ENCODE data around the gene KRI1.

Gene KRI1

DNA sequence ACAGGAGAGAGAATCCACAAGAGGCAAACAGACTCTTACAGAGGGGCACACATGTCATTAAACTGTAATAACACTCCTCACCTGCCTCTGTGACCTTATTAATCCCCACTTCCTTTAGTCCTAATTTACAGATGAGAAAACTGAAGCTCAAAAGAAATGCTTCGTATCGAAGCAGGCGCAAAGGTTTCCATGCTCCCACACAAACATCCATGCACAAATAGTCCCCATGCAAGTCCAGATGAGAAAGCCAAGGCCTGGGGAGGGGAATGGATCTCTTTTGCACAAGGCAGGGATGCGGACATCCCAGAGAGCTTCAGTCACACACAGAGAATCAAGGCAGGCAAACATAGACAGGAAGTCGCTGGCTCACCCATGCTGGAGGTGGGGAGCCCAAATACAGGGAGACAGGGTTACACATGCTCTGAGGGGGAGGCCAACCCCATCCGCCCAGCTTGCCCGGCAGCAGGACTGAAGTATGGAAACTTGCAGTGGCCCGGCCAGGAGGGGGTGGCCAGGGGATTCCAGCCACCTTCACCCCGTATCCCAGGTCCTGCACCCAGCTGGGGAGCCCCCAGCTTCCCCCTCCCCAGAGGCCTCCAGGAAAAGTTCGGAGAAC lies 49.0 kb downstream of the KRI1 start:
- peak; percentile 25 for DNase-seq (ENCODE audit: low spot score)
- TF ChIP-seq, protein P1, sequence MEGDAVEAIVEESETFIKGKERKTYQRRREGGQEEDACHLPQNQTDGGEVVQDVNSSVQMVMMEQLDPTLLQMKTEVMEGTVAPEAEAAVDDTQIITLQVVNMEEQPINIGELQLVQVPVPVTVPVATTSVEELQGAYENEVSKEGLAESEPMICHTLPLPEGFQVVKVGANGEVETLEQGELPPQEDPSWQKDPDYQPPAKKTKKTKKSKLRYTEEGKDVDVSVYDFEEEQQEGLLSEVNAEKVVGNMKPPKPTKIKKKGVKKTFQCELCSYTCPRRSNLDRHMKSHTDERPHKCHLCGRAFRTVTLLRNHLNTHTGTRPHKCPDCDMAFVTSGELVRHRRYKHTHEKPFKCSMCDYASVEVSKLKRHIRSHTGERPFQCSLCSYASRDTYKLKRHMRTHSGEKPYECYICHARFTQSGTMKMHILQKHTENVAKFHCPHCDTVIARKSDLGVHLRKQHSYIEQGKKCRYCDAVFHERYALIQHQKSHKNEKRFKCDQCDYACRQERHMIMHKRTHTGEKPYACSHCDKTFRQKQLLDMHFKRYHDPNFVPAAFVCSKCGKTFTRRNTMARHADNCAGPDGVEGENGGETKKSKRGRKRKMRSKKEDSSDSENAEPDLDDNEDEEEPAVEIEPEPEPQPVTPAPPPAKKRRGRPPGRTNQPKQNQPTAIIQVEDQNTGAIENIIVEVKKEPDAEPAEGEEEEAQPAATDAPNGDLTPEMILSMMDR (IDR thresholded peaks at IDR 0.05; ENCODE audit: extremely low read depth, missing control alignments) = no peak

DNA sequence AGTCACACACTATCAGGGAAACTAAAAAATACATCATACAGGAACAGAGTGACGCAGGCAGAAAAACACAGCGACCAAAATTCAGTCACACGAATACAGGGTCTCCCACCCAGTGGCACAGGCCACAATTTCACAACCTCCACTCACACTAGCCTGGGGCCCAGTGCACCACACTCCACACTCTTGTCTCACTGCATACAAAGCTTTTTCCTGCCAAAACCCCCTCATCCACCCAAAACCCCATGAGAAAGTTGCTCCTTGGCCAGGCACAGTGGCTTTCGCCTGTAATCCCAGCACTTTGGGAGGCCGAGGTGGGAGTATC lies 49.8 kb downstream of the KRI1 start:
- DNase-seq (ENCODE audit: low spot score) = peak; percentile 9
- TF ChIP-seq, protein P1 (IDR thresholded peaks at IDR 0.05; ENCODE audit: extremely low read depth, missing control alignments) = no peak

DNA sequence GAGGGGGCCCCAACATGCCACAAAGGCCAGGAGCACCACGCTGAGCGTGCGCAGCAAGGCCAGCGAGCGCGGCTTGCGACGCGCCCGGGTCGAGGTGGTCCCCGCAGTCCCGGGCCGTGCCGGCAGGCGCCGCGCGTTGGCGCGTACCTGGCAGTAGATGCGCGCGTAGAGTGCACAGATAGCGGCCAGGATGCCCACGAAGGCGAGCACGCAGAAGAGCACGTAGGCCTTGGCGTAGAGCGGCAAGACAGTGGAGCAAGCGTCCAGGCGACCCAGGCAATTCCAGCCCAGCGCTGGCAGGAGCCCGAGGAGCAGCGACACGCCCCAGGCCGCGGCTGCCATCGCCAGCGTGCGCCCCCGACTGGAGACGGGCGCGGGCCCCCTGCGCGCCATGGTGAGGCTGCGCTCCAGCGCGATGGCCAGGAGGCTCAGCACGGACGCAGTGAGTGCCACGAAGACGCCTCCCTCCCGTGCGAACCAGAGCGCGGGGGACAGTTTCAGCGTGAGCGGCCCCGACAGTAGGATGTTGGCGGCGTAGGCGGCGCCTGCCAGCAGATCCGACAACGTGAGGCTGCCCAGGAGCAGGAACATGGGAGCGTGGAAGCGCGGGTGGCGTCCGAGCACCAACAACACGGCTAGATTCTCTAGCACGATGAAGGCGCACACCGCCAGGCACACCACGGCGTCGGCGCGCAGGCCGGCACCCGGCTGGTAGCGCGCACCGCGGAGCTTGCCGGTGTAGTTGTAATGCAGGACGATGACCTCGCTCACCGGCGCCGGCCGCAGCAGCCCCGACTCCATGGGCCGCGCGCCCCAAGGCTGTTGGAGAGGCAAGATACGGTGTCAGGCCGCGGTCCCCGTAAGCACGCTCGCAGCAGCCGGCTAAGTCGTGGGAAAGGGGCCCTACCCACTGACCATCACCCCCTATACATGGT lies 51.3 kb downstream of the KRI1 start:
- peak; percentile 63 for DNase-seq (ENCODE audit: low spot score)
- TF ChIP-seq, protein P1 (IDR thresholded peaks at IDR 0.05; ENCODE audit: extremely low read depth, missing control alignments) = no peak

DNA sequence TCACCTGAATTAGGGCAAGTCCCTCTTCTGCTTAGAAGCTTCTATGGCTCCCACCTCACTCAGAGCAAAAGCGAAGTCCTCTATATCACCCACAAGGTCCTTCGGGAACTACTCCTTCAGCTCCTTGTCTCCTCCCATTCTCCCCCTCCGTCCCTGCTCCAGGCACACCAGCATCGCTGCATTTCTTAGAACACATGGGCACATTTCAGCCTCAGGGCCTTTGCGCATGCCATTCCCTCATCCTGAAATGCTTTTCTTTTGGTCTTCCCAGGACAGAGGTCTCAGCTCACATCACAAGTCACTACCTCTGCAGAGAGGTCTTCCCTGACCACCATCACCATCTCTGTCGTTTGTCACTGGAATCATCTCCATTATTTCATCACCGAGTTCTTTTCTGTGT lies 52.6 kb downstream of the KRI1 start:
- TF ChIP-seq, protein P1 (IDR thresholded peaks at IDR 0.05; ENCODE audit: extremely low read depth, missing control alignments) = no peak
- DNase-seq (ENCODE audit: low spot score) = no peak

DNA sequence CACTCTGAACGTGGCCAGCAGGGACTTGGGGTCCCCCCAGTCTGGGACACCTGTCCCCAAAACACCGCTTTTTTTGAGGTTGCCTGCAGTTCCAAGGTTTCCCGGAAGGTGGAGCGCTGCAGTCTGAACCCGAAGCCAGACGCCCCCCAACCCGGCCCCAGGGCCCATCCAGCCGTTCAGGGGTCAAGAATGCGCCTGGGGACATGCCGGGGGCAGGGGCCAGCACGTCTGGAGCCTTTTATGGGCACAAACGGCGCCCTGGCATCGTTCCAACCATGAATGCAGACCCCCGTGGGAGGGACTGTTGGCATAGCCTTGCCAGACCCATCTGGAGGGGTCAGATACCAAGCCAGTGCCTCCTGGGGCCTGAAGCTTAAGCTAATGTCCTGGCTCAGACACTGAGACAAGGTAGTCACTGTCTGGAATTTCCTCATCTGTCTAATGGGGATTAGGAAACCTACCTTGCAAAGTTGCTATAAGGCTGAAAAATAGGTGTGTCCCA lies 55.5 kb downstream of the KRI1 start:
- peak; percentile 85 for DNase-seq (ENCODE audit: low spot score)
- TF ChIP-seq, protein P1 (IDR thresholded peaks at IDR 0.05; ENCODE audit: extremely low read depth, missing control alignments) = peak; percentile 60

DNA sequence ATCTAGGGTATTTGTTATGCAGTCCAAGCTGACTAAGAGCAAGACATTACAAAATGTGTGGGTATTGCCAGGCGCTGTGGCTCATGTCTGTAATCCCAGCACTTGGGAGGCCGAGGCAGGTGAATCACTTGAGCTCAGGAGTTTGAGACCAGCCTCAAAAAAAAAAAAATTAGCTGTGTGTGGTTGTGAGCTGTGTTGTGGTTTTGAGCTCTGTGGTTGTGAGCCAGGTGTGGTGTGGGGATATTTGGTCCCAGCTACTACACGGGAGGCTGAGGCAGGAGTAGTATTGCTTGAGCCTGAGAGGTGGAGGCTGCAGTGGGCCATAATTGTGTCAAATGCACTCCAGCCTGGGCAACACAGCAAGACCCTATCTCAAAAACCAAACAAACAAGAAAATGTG lies 57.1 kb downstream of the KRI1 start:
- TF ChIP-seq, protein P1 (IDR thresholded peaks at IDR 0.05; ENCODE audit: extremely low read depth, missing control alignments) = no peak
- no peak for DNase-seq (ENCODE audit: low spot score)

DNA sequence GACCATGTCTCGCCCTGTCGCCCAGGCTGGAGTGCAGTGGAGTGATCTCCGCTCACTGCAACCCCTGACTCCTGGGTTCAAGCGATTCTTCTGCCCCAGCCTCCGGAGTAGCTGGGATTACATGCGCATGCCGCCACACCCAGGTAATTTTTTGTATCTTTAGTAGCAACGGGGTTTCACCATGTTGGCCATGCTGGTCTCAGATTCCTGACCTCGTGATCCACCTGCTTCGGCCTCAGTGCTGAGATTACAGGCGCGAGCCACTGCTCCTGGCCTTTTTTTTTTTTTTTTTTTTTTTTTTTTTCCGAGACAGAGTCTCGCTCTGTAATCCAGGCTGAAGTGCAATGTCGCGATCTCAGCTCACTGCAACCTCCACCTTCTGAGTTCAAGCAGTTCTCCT lies 57.8 kb downstream of the KRI1 start:
- TF ChIP-seq, protein P1 (IDR thresholded peaks at IDR 0.05; ENCODE audit: extremely low read depth, missing control alignments) = no peak
- DNase-seq (ENCODE audit: low spot score) = no peak
